CD4-positive, alpha-beta T cell treated with Interferon alpha-2 for 1 hour (primary cell): ENCODE data around the gene CYSRT1.

Experiments
- DNase-seq, 2 donors: peaks; one replicate each; pipeline ENCODE4 v3.0.0-alpha.2; 2020 to 2022

CYSRT1 gene

GRCh38 chr9:137191245-137191644, 33.7 kb upstream of the CYSRT1 start:
- no peak for DNase-seq

GRCh38 chr9:137191691-137192447, 33.1 kb upstream of the CYSRT1 start:
- DNase-seq: no peak

- no peak for DNase-seq
Measured at GRCh38 chr9:137192448-137192780, 32.6 kb upstream of the CYSRT1 start.

- no peak for DNase-seq
Measured at GRCh38 chr9:137192859-137193258, 32.1 kb upstream of the CYSRT1 start.

GRCh38 chr9:137193771-137194170, 31.2 kb upstream of the CYSRT1 start:
- DNase-seq: no peak

- DNase-seq: no peak
Measured at GRCh38 chr9:137194388-137194787, 30.6 kb upstream of the CYSRT1 start.

- no peak for DNase-seq
Measured at GRCh38 chr9:137194909-137195308, 30.1 kb upstream of the CYSRT1 start.

GRCh38 chr9:137195525-137196220, 29.3 kb upstream of the CYSRT1 start:
- DNase-seq: no peak

- DNase-seq: no peak
Measured at GRCh38 chr9:137198051-137198901, 26.7 kb upstream of the CYSRT1 start.

GRCh38 chr9:137198902-137199283, 26.1 kb upstream of the CYSRT1 start:
- DNase-seq: no peak

GRCh38 chr9:137199411-137200121, 25.4 kb upstream of the CYSRT1 start:
- DNase-seq: no peak

- peak; percentile 98 to 99 for DNase-seq
Measured at GRCh38 chr9:137200311-137201204, 24.4 kb upstream of the CYSRT1 start, which contains the start of gene TPRN. TSS of gene TPRN (minus strand) at chr9:137200741. CDS start at chr9:137200711, 30 bp downstream.

- DNase-seq: no peak
Measured at GRCh38 chr9:137201205-137201868, 23.6 kb upstream of the CYSRT1 start.

GRCh38 chr9:137202966-137203365, 22.0 kb upstream of the CYSRT1 start:
- no peak for DNase-seq

- DNase-seq: no peak
Measured at GRCh38 chr9:137204731-137205125, 20.2 kb upstream of the CYSRT1 start.

GRCh38 chr9:137205126-137206069, 19.6 kb upstream of the CYSRT1 start, which contains the start of the genes NDOR1 and TMEM203:
TSS of gene NDOR1 (plus strand) at chr9:137205700. CDS start at chr9:137205778, 78 bp downstream.
TSS of gene TMEM203 (minus strand) at chr9:137205648. CDS start at chr9:137205414, 234 bp downstream.
- peak; percentile 87 to 93 for DNase-seq

- DNase-seq: no peak
Measured at GRCh38 chr9:137206602-137207001, 18.4 kb upstream of the CYSRT1 start.

- DNase-seq: no peak
Measured at GRCh38 chr9:137211532-137211931, 13.4 kb upstream of the CYSRT1 start.

- no peak for DNase-seq
Measured at GRCh38 chr9:137212520-137212919, 12.5 kb upstream of the CYSRT1 start.
